ENCODE measurements around the gene ANKMY2.

DNA sequence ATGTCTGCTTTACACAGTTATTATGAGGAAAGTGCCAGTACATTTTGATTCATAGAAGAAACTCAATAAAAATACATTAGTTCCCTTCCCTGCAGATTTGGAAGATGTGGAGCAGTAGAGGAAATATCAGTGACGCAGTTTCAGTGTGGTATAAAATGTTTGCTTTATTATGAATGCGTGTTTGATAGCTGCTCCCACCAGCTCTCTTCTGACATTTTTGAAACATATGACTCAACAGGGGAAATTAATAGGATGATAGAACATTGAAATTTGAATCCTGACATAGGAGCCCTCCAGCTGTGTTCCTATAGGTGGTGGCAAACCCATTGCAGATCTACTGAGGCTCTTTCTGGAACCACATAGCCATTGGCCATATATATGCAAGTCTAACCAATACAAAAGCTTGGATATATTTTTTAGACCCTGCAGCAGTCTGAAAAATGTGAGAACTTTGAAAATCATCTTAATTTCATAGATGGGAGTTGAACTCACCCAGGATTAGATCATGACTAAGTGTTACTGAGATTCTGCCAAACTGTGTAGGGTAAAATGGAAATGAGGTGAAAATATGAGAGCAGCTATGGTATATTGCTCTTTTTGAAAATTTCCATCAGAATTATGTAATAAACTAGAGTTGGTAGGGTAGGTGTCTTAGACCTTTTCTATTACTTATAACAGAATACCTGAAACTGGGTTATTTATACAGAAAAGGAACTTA is 48.2 kb upstream of the ANKMY2 start:
- TF ChIP-seq POLR2AphosphoS5 (IDR thresholded peaks at IDR 0.05; ENCODE audit: borderline replicate concordance, low read depth, low read length) (no peak), FOXP2 (optimal IDR thresholded peaks at IDR 0.05; ENCODE audit: control extremely low read depth, extremely low read length, insufficient read depth) (no peak)
